Measurements from ENCODE around the gene SAMD7. TPM values are rescaled to one million over a fixed set of nuclear protein-coding genes. Genes with fewer than 3 reads are reported as not detected.

SAMD7 gene
- total and polyA plus RNA-seq, 8 donors, result not detected

- peak; percentile 95 to 99 (median 98) for ATAC-seq
These were observed 55.1 kb downstream of the SAMD7 start, which contains the start of gene SEC62 for GRCh38 chr3:169966428-169966950. Gene SEC62 (plus strand): TSS chr3:169966807. CDS start chr3:169966823, 16 bp downstream.

DNA sequence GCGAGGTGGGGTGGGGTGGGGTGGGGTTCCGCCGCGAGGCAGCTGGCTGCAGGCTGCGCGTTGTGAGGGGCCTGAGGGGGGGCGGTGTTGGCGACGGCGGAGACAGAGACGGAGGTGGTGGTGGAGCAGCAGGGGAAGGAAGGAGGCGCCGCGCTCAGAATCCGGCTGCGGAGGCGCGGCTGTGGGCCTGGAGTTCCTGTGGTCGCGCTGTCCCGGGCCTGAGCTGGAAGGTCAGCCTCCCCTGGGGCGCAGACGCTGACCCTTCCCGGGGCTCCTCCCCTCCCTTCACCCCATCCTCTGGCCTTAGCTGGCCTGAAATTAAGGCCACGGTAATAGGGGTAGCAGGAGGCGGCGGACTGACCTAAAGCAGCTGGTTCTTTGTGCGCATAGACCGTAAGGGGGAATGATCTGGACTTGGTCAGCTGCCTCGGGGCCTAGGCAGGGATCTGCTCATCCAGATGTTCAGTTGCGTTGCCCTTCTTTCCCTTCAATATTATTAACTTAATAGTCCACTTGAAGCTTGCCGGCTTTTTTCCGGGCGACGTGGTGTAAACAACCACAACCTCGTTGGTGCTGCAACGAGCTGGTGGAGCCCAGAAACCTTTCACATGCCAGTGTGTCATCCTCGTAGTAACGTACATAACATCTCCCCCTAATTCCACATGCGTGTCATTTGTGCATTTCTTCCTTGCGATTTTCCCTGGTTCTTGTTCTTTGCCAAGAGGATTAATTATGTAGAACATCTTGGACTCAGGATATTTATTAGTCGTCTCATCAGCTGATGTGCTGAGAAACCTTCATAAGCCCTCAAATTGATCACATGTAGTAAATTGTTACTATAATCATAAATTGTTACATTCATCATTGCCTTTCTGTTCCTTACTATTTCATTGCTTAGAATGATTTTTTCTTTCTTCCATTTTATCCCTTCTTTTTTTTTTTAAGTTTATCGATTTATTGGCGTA, 55.9 kb downstream of the SAMD7 start:
- Histone ChIP-seq H3K27me3 (no peaks in the 10 kb centered on the region), H3K36me3 (no peaks in the 10 kb centered on the region), H3K27ac (peak overlapping the region; percentile 89 to 97 (median 94)), H3K9me3 (no peaks in the 10 kb centered on the region), H3K4me1 (peaks cover 11 to 36% (median 25%) of the 10 kb centered on the region in 3 donors), H3K4me3 (peak overlapping the region; percentile 39 to 91 (median 77))
- intact Hi-C loops (cut with DNase I), result no loop called here
- DNase-seq, result peak in 3 of 6 donors; percentile 35 to 76 (median 55)
- FAIRE-seq, result no peak
- TF ChIP-seq, protein P1, sequence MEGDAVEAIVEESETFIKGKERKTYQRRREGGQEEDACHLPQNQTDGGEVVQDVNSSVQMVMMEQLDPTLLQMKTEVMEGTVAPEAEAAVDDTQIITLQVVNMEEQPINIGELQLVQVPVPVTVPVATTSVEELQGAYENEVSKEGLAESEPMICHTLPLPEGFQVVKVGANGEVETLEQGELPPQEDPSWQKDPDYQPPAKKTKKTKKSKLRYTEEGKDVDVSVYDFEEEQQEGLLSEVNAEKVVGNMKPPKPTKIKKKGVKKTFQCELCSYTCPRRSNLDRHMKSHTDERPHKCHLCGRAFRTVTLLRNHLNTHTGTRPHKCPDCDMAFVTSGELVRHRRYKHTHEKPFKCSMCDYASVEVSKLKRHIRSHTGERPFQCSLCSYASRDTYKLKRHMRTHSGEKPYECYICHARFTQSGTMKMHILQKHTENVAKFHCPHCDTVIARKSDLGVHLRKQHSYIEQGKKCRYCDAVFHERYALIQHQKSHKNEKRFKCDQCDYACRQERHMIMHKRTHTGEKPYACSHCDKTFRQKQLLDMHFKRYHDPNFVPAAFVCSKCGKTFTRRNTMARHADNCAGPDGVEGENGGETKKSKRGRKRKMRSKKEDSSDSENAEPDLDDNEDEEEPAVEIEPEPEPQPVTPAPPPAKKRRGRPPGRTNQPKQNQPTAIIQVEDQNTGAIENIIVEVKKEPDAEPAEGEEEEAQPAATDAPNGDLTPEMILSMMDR (IDR thresholded peaks at IDR 0.05), result no peak
- 1 to 2% methylated on average over 37 to 44 of the region's 44 CpGs for WGBS, 2 donors
- ATAC-seq, result peak; percentile 59 to 83 (median 75)

More at GRCh38 chr3:169966428-169966950, 55.1 kb downstream of the SAMD7 start, which contains the start of gene SEC62:
- intact Hi-C loops (cut with DNase I), result no loop called here
- Histone ChIP-seq H3K4me1 (peaks cover 8 to 30% (median 17%) of the 10 kb centered on the region in 3 donors), H3K9me3 (no peaks in the 10 kb centered on the region), H3K27ac (peak within 1 kb of the TSS; percentile 89 to 97 (median 94)), H3K27me3 (no peaks in the 10 kb centered on the region), H3K36me3 (no peaks in the 10 kb centered on the region), H3K4me3 (peak within 1 kb of the TSS; percentile 39 to 91 (median 77))
- TF ChIP-seq, protein P1 (IDR thresholded peaks at IDR 0.05), result no peak
- DNase-seq (peak; percentile 92 to 99 (median 94)), FAIRE-seq (no peak)
- WGBS, 2 donors, result 0 to 1% methylated on average over 25 to 37 of the region's 37 CpGs

DNA sequence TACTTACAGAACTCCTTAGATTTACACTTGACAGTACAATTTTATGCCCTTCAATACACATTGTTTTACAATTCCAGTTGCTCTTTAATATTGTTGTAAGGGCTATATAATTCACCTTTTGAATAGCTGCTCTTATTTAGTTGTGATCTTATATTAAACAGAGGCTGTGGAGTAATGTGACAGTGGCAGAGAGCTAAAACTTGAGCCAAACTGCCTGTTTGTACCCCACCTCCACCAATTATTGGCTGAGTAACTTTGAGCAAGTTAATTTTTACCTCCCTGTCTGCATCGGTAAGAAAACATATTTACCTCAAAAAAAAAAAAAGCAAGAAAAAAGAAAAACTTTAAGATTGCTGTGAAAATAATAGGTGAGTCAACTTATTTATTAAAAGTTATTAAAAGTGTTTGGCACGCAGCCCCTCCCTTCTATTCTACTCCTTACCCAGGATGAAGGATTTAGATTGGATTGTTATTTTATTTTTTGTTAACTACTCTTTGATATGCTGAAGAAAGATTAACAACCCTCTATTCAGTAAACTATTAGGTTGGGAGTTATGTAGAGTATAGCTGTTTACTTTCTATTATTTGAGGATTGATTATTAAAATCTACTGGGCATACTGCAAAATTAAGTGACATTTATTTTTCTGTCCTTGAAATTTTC, 57.0 kb downstream of the SAMD7 start:
- peak overlapping the region in 2 of 4 donors; percentile 95 to 97 for H3K27ac ChIP-seq
- intact Hi-C loops (cut with DNase I), result no loop called here
- FAIRE-seq (no peak), ATAC-seq (no peak), DNase-seq (no peak)
- no peaks in the 10 kb centered on the region for H3K36me3 ChIP-seq
- H3K4me1 ChIP-seq, result peaks cover 11 to 36% (median 33%) of the 10 kb centered on the region in 3 donors
- TF ChIP-seq, protein P1 (IDR thresholded peaks at IDR 0.05), result no peak
- peak overlapping the region in 2 of 4 donors; percentile 75 to 91 for H3K4me3 ChIP-seq
- 9 to 10% methylated on average over 2 of the region's 2 CpGs for WGBS, 2 donors
- H3K9me3 ChIP-seq, result no peaks in the 10 kb centered on the region
- H3K27me3 ChIP-seq, result no peaks in the 10 kb centered on the region

DNA sequence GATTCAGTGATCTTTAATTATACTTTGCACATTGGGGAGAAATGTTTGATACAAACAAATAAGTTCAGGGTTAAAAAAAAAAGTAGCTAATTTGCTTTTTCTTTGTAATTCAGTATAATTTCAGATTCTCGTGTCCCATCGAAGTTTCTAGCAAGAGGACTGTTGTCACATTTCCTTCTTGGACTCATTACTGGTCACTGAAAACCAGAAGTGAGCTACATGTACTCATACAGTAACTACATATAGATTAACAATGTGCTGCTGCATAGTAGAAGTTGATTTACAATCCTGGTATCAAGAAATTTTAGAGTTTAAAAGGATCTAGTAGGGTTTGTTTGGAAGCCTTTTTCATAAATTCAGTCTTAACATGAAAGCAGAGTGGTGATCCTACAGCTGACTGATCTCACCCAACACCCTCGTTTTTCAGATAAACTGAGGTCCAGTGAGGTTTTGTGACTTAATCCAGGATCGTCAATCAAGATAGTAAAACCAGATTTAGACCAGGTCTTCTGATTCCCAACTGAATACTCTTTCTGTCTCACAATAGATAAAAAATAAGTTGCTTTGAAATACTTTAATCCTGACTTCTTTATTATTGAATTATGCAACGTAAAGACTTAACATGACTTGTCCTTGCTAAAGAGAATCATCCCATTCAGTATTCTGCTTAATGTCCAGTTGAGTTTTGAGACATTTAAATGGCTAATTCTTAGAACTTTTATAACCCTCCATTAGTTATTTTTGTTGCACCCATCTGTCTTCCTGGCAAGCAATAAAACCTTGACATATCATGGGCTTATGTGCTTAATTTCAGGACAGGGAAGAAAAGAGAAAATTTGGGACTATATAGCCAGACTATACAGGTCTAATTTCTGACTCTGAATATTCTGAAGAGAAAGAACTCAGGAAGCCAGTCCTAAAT, 58.1 kb downstream of the SAMD7 start:
- Histone ChIP-seq H3K4me3 (peak overlapping the region in 1 of 4 donors; percentile 75), H3K27me3 (no peaks in the 10 kb centered on the region), H3K4me1 (peaks cover 11 to 36% (median 33%) of the 10 kb centered on the region in 3 donors), H3K9me3 (no peaks in the 10 kb centered on the region), H3K36me3 (no peaks in the 10 kb centered on the region), H3K27ac (no peak overlapping the region)
- DNase-seq (no peak), FAIRE-seq (no peak), ATAC-seq (no peak)
- intact Hi-C loops (cut with DNase I), result no loop called here
- TF ChIP-seq, protein P1 (IDR thresholded peaks at IDR 0.05), result no peak
- 40 to 43% methylated on average over 5 of the region's 5 CpGs for WGBS, 2 donors

Data from pancreas (tissue), 10 donors.